Loucy (cell line): ENCODE data around the gene MYO1D.
"Not testable (repeated sequence)": the region's sequence is repeated elsewhere in the genome, so short reads cannot be mapped to it uniquely, and the experiment has no call there.

Experiments
- EZH2phosphoT487 ChIP-seq: fragments of 200-600 bp; IDR thresholded peaks from 2 replicates; pipeline ENCODE4 v1.6.1; 2018; ENCODE audit warnings: antibody characterized with exemption, mild to moderate bottlenecking, moderate library complexity, borderline replicate concordance
- TF ChIP-seq, protein P1 (sequence below): fragments of 200-600 bp; sonication (generic); conservative IDR thresholded peaks from 2 replicates; pipeline ENCODE4 v1.5.1; 2014; ENCODE audit warnings: mild to moderate bottlenecking, antibody characterized with exemption, low read length

DNA sequence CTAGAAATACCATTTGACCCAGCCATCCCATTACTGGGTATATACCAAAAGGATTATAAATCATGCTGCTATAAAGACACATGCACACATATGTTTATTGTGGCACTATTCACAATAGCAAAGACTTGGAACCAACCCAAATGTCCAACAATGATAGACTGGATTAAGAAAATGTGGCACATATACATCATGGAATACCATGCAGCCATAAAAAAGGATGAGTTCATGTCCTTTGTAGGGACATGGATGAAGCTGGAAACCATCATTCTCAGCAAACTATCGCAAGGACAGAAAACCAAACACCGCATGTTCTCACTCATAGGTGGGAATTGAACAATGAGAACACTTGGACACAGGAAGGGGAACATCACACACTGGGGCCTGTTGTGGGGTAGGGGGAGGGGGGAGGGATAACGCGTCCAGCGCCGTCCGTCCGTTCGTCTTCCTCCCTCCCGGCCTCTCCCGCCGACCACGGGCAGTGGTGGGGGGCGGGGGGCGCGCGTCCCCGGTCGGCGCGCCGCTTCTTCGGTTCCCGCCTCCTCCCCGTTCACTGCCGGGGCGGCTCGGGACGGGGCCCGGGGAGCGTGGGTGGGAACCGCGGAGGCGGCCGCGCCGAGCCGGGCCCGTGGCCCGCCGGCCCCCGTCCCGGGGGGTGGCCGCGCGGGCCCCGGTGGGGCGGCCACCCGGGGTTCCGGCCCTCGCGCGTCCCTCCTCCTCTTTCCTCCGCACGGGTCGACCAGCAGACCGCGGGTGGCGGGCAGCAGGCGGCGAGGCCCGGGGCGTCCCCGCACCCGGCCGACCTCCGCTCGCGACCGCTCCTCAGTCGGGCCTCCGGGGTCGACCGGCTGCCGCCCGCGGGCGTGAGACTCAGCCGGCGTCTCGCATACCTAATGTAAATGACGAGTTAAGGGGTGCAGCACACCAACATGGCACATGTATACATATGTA is 54.7 kb downstream of the MYO1D start:
- TF ChIP-seq, protein P1, sequence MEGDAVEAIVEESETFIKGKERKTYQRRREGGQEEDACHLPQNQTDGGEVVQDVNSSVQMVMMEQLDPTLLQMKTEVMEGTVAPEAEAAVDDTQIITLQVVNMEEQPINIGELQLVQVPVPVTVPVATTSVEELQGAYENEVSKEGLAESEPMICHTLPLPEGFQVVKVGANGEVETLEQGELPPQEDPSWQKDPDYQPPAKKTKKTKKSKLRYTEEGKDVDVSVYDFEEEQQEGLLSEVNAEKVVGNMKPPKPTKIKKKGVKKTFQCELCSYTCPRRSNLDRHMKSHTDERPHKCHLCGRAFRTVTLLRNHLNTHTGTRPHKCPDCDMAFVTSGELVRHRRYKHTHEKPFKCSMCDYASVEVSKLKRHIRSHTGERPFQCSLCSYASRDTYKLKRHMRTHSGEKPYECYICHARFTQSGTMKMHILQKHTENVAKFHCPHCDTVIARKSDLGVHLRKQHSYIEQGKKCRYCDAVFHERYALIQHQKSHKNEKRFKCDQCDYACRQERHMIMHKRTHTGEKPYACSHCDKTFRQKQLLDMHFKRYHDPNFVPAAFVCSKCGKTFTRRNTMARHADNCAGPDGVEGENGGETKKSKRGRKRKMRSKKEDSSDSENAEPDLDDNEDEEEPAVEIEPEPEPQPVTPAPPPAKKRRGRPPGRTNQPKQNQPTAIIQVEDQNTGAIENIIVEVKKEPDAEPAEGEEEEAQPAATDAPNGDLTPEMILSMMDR, result not testable (repeated sequence)
- TF ChIP-seq EZH2phosphoT487, result not testable (repeated sequence)
